SK-N-SH (cell line): Measurements from ENCODE around the gene MCM3AP.

Experiments used
- CHD2 ChIP-seq: fragments of 150-350 bp; IDR thresholded peaks from 2 replicates; pipeline ENCODE4 v1.6.1; 2018; ENCODE audit warnings: low read length; ENCODE audit not compliant: partially characterized antibody
- CTCF ChIP-seq: fragments of 200-600 bp; sonication (generic); IDR thresholded peaks from 2 replicates; pipeline ENCODE4 v1.6.1; 2017; ENCODE audit warnings: antibody characterized with exemption, mild to moderate bottlenecking, moderate library complexity
- MAX ChIP-seq: IDR thresholded peaks from 2 replicates; pipeline ENCODE4 v1.4.0; 2012; ENCODE audit warnings: low read depth
- PBX3 ChIP-seq: IDR thresholded peaks from 2 replicates; pipeline ENCODE4; 2012
- POLR2AphosphoS5 ChIP-seq: IDR thresholded peaks from 2 replicates; pipeline ENCODE4 v1.6.1; 2012; ENCODE audit warnings: low read depth, low read length
- TCF12 ChIP-seq: IDR thresholded peaks from 2 replicates; pipeline ENCODE4 v1.4.0; 2012
- USF2 ChIP-seq: fragments of 150-350 bp; IDR thresholded peaks from 2 replicates; pipeline ENCODE4 v1.6.1; 2017; ENCODE audit warnings: antibody characterized with exemption, low read length, low read depth, borderline replicate concordance
- ZBTB33 ChIP-seq: IDR thresholded peaks from 2 replicates; pipeline ENCODE4 v1.4.0; 2012; ENCODE audit warnings: low read depth, borderline replicate concordance

GRCh38 chr21:46210378-46211136, 74.9 kb downstream of the MCM3AP start:
- TF ChIP-seq CTCF (peak; percentile 23; the same call in 1 of the 2 replicates), ZBTB33 (no peak), USF2 (no peak), CHD2 (no peak), POLR2AphosphoS5 (no peak), PBX3 (no peak), MAX (no peak), TCF12 (no peak)
